Tibial nerve (tissue), 4 donors: ENCODE measurements around the gene TAP2.

Source experiments
- EP300 ChIP-seq, 2 donors: sonication (generic); formaldehyde crosslinking; IDR thresholded peaks; one replicate each; pipeline ENCODE4 v1.6.1; 2017; ENCODE audit warnings: antibody characterized with exemption in 2 of 2, mild to moderate bottlenecking in 1 of 2
- TF ChIP-seq, protein P1 (sequence below), 5 experiments: fragments of 200-600 bp in 3 of 5; fragments of 450-650 bp in 2 of 5; sonication (generic) in 3 of 5; IDR thresholded peaks; one replicate each; pipeline ENCODE4 v1.5.1; 2016 to 2019; ENCODE audit warnings: antibody characterized with exemption in 5 of 5, mild to moderate bottlenecking in 3 of 5, moderate library complexity in 2 of 5

DNA sequence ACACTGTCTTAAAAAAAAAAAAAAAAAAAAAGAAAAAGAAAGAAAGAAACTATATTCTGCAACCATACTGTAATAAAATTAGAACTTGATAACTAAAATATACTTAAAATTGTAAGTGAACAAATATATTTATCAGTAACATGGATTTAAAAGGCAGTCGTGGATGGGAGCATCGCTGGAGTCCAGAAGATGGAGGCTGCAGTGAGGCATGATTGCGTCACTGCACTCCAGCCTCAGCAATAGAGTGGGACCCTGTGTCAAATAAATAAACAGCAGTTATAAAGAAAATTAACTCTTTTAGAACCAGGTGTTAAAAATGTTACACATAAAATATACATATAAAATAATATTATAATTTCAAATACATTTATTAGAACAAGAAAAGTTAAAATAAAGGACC, 24.2 kb upstream of the TAP2 start:
- no peak for TF ChIP-seq EP300 (IDR thresholded peaks at IDR 0.05)
- TF ChIP-seq, protein P1, sequence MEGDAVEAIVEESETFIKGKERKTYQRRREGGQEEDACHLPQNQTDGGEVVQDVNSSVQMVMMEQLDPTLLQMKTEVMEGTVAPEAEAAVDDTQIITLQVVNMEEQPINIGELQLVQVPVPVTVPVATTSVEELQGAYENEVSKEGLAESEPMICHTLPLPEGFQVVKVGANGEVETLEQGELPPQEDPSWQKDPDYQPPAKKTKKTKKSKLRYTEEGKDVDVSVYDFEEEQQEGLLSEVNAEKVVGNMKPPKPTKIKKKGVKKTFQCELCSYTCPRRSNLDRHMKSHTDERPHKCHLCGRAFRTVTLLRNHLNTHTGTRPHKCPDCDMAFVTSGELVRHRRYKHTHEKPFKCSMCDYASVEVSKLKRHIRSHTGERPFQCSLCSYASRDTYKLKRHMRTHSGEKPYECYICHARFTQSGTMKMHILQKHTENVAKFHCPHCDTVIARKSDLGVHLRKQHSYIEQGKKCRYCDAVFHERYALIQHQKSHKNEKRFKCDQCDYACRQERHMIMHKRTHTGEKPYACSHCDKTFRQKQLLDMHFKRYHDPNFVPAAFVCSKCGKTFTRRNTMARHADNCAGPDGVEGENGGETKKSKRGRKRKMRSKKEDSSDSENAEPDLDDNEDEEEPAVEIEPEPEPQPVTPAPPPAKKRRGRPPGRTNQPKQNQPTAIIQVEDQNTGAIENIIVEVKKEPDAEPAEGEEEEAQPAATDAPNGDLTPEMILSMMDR (IDR thresholded peaks at IDR 0.05) = no peak
